Measurements from ENCODE around the gene ACVR1B.

ACVR1B gene

DNA sequence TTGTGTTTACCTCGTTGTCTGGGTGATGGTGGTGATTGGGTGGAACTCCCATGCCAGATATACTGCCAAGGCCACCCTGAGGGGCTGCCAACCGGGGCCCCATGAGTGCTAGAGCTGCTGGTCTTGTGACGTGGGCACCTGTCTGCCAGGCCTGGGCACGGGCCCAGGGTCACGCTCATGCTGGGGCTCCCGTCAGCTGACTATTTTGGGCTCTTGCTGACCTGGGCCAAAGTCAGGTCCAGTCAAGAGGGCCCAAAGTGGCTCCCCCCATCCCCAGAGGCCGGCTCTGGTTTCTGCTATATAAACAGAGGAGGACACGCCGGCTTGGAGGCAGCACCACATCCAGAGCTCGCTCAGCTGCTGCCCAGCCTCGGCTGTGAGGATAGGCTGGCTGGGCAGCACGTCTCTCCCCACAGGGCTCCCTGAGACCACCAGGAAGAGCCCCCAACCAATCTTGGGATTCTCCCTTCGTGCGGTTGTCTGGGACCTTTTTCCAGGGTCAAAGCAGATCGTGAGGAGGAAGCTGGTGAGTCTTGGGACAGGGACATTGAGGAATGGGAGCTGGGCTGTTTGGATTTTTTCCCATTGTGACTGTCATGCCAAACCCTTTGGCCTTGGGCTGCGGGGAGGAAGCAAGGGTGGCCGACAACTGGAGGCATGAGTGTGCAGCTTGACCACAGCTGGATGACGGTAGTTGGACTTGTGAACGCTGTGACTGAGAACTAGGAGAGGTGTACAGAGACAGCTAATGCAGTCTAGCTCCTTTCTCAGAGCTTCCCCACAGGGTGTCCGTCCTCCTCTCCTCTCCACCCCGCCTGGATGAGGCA is 92.1 kb downstream of the ACVR1B start:
- DNase-seq (ENCODE audit: low read depth in 3 of 3): no peak

DNA sequence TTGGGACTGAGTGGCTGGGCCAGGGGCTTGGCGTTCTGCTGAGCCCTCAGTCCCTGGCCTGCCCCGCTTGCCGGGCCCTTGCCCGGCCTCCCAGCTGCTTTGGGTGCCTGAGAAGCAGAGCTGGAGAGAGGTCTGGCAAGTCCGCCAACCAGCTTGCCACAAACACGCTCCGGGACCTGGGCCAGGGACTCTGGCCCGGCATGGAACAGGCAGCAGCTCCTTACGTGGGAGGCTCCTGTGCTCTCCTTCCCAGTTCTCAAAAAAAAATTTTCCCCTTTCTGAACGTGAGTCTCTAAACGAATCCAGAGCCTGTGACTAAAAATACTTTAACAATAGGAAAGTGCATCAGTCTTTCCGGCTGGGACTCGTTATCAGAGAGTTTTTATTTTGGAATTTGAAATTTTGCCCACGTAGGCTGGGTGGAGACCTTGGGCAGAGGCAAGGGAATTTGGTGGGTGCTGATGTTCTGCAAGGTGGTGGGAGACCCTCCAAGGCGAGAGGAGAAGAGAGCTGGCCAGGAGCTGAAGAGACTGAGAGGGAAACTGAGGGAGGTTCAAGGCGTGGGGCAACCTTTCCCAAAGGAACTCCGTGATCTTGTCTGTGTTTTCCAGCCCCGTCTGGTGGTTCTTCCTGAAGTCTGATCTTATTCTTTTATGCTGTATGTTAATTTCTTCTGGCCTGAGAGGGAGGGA is 92.9 kb downstream of the ACVR1B start:
- DNase-seq (ENCODE audit: low read depth in 3 of 3): no peak

DNA sequence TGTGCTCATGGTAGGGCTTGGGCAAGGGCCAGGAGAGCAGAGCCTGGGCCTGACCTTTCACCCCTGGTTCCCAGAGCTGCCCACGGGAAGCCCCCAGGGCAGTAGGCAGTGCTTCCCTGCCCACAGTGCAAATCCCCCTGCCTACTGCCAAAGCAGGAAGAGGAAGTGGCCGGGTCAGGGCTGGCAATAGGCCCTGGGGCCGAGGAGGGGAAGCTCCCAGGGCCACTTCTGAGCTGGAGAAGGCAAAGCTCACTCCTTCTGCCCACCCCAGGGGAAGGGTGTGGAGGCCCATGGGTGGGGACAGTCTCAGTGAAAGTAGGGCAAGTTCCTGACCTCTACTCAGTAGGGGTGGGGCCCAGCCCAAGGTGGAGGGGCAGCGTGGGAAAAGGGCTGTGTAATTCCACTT is 94.3 kb downstream of the ACVR1B start:
- no peak for DNase-seq (ENCODE audit: low read depth in 3 of 3)
